Esophagus squamous epithelium (tissue), 5 donors: ENCODE measurements around the gene SPTBN4. TPM values are rescaled to one million over a fixed set of nuclear protein-coding genes. Genes with fewer than 3 reads are reported as not detected.

Experiments used
- DNase-seq: peaks from one replicate; lab custom pipeline; 2025; lab: John Stamatoyannopoulos, UW
- H3K27ac ChIP-seq, 4 donors: fragments of 200-600 bp; sonication (generic); one replicate each; pipeline ENCODE4 v1.5.1; 2016 to 2019; ENCODE audit warnings: mild to moderate bottlenecking in 1 of 4
- H3K27me3 ChIP-seq, 4 donors: fragments of 200-600 bp; sonication (generic); 1 replicate in 3 of 4; 2 replicates in 1 of 4; pipeline versions ENCODE4 v1.5.1 to v1.6.0; 2017 to 2021; ENCODE audit warnings: antibody characterized with exemption in 1 of 4
- H3K36me3 ChIP-seq, 3 donors: fragments of 200-600 bp; sonication (generic); one replicate each; pipeline ENCODE4 v1.5.1; 2016 to 2019
- H3K4me1 ChIP-seq, 3 donors: fragments of 200-600 bp; sonication (generic); one replicate each; pipeline ENCODE4 v1.5.1; 2017 to 2019
- H3K4me3 ChIP-seq, 4 donors: fragments of 200-600 bp; sonication (generic); 1 replicate in 3 of 4; 2 replicates in 1 of 4; pipeline ENCODE4 v1.5.1; 2016 to 2019; ENCODE audit warnings: mild to moderate bottlenecking in 2 of 4, moderate library complexity in 1 of 4
- H3K9me3 ChIP-seq, 3 donors: fragments of 200-600 bp; sonication (generic); one replicate each; pipeline ENCODE4 v1.5.1; 2016 to 2019
- POLR2A ChIP-seq, 4 donors: fragments of 450-650 bp; IDR thresholded peaks; one replicate each; pipeline ENCODE4 v1.6.1; 2017; ENCODE audit warnings: antibody characterized with exemption in 4 of 4, mild to moderate bottlenecking in 4 of 4, moderate library complexity in 3 of 4
- WGBS, 2 donors: methylation state at CpG; one replicate each; pipeline ENCODE4 v1.1.5; 2018; 5-methylcytosine and 5-hydroxymethylcytosine counted together
- intact Hi-C: fragments of 100-400 bp; cut with DNase I; formaldehyde crosslinking; loops from one replicate; pipeline ENCODE4 v1.15.0; 2022
- total RNA-seq, 4 donors: library from RNA; depleted of rRNA; stranded (reverse); fragments of >200 nt; gene quantifications; one replicate each; pipeline ENCODE4 v1.1.0, GENCODE V29; 2016
- TF ChIP-seq, protein P1 (sequence below), 6 experiments: fragments of 450-650 bp in 4 of 6; fragments of 200-600 bp in 2 of 6; sonication (generic) in 2 of 6; IDR thresholded peaks; one replicate each; pipeline ENCODE4 v1.5.1; 2016 to 2019; ENCODE audit warnings: antibody characterized with exemption in 6 of 6, mild to moderate bottlenecking in 4 of 6, moderate library complexity in 4 of 6
- donor health status: DM: yes; HTN: yes; CAD: no.

Gene SPTBN4
- total RNA-seq, 4 donors from 2014 or later: 0.08 to 2.0 (median 1.2) TPM

DNA sequence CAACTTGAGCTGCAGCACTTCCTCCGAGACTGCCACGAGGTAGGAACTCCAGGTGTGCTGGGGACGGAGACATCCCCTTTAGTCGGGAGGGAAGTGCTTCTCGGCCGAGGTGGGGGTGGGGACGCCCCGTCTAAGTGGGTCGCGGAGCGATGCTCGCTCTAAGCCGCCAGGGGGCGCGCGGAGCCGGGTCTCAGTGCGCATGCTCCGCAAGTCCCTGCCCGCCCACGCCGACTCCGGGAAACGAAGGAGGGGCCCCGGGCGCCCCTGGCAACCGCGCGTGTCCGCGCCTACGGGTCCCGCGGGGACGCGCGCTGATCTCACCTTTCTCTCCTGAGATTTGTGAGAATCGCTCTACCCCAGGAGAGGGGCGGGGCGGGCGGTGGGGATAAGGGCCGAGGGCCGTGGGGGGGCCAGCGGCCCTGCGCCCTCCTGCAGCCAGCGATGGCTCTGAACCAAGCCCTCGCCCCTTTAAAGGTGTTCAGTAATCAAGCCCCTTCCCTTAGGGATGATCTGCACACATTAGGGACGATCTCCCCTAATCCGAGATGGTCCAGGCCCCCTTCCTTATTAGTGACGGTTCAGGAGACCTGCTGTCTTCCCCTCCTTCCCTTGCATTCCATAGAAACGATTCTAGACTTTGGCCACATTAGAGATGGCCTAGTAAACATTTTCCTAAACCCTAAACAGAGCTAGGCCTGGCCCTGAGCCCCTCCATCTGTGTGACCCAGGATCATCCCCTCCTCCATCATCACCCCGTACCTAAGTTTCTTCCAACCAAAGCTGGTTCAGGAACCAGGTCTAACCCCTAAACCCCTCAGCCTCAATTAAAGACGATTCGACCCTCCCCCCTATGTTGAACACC, 62.5 kb downstream of the SPTBN4 start:
- H3K4me1 ChIP-seq: peaks cover 6 to 21% (median 15%) of the 10 kb centered on the region in 3 donors
- DNase-seq: no peak
- TF ChIP-seq, protein P1, sequence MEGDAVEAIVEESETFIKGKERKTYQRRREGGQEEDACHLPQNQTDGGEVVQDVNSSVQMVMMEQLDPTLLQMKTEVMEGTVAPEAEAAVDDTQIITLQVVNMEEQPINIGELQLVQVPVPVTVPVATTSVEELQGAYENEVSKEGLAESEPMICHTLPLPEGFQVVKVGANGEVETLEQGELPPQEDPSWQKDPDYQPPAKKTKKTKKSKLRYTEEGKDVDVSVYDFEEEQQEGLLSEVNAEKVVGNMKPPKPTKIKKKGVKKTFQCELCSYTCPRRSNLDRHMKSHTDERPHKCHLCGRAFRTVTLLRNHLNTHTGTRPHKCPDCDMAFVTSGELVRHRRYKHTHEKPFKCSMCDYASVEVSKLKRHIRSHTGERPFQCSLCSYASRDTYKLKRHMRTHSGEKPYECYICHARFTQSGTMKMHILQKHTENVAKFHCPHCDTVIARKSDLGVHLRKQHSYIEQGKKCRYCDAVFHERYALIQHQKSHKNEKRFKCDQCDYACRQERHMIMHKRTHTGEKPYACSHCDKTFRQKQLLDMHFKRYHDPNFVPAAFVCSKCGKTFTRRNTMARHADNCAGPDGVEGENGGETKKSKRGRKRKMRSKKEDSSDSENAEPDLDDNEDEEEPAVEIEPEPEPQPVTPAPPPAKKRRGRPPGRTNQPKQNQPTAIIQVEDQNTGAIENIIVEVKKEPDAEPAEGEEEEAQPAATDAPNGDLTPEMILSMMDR (IDR thresholded peaks at IDR 0.05): peak; percentile 94 to 100 (median 94)
- no peak for TF ChIP-seq POLR2A (IDR thresholded peaks at IDR 0.05)
- H3K27me3 ChIP-seq: peaks cover 0 to 34% (median 0%) of the 10 kb centered on the region in 4 donors
- H3K36me3 ChIP-seq: no peaks in the 10 kb centered on the region
- WGBS, 2 donors: 7 to 20% methylated on average over 8 to 13 of the region's 54 CpGs
- intact Hi-C loops: loop anchor here (5.0 to 10.0 kb wide), 2 partner anchors 68 to 215 kb away; no protein-coding TSS in a partner anchor
- peak overlapping the region in 2 of 4 donors; percentile 12 to 57 for H3K27ac ChIP-seq
- peak overlapping the region; percentile 24 to 75 (median 48) for H3K4me3 ChIP-seq
- no peaks in the 10 kb centered on the region for H3K9me3 ChIP-seq

DNA sequence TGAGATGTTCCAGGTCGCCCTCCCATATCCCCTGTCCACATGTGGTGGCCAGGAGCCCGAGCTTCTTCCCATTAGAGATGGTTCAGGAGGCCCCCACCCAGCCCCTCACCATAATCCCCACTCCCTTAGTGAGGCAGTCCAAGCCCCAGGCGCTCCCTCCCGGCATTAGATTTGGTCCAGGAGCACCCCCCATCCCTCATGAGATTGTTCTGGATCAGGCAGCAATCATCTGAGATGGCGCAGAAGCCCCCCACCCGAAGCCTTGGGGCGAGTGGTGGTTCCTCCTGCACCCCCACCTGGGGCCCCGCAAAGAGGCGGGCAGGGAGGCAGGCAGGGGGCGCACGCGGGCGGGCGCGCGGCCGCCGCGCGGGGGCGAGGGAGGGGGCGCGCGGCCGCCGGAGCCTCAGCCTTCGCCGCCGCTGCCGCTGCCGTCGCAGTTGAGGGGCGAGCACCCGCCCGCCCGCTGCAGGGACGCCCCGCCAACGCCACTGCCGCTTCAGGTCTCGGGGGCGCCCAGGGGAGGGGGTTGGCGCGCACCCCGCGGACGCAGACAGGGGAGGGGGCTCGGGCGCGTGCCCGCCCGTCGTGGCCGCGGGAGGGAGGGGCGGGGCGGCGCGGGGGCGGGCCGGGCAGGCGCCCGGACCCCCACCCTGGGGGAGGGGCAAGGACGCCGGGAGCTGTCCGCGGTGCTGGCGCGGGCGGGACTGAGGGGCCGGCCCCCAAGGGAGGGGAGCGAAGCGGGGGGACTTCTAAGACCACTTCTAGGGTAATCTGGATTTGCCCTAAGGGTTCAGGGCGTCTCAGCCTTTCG, 63.5 kb downstream of the SPTBN4 start:
- Histone ChIP-seq H3K27me3 (peaks cover 0 to 31% (median 0%) of the 10 kb centered on the region in 4 donors), H3K9me3 (no peaks in the 10 kb centered on the region), H3K4me3 (peak overlapping the region in 2 of 4 donors; percentile 24 to 75), H3K36me3 (no peaks in the 10 kb centered on the region), H3K27ac (no peak overlapping the region), H3K4me1 (peaks cover 6 to 21% (median 15%) of the 10 kb centered on the region in 3 donors)
- DNase-seq: no peak
- 0% methylated on average over 1 of the region's 75 CpGs for WGBS, 2 donors
- TF ChIP-seq, protein P1 (IDR thresholded peaks at IDR 0.05): peak in 2 of 6 experiments; percentile 11 to 29
- no peak for TF ChIP-seq POLR2A (IDR thresholded peaks at IDR 0.05)
- intact Hi-C loops: loop anchor here (10.0 kb wide), 1 partner anchor 105 kb away; no protein-coding TSS in a partner anchor

DNA sequence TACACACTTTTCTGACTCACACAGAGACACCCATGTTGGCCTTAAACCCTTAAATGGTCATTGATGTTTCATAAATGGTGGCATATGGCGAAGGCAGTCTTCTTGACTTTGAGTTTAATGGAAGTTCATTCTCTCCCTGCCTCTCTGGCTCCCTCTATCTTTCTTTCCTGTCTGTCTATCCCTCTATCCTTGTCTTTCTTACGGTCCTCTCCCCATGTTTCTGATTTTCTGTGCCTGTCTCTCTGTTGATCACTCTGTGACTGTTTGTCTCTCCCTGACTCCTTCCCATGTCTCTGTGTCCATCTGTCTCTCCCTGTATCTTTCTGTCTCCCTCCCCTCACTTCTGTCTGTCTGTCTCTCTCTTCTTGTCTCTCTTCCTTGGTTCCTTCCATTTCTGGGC, 66.7 kb downstream of the SPTBN4 start:
- H3K4me1 ChIP-seq: peaks cover 6 to 21% (median 15%) of the 10 kb centered on the region in 3 donors
- no peak for DNase-seq
- peaks cover 0 to 31% (median 0%) of the 10 kb centered on the region in 4 donors for H3K27me3 ChIP-seq
- no peak overlapping the region for H3K27ac ChIP-seq
- no peak for TF ChIP-seq POLR2A (IDR thresholded peaks at IDR 0.05)
- TF ChIP-seq, protein P1 (IDR thresholded peaks at IDR 0.05): no peak
- no peaks in the 10 kb centered on the region for H3K9me3 ChIP-seq
- no peaks in the 10 kb centered on the region for H3K36me3 ChIP-seq
- 80 to 96% methylated on average over 2 of the region's 2 CpGs for WGBS, 2 donors
- intact Hi-C loops: loop anchor here (10.0 kb wide), 1 partner anchor 101 kb away; no protein-coding TSS in a partner anchor
- H3K4me3 ChIP-seq: no peak overlapping the region

DNA sequence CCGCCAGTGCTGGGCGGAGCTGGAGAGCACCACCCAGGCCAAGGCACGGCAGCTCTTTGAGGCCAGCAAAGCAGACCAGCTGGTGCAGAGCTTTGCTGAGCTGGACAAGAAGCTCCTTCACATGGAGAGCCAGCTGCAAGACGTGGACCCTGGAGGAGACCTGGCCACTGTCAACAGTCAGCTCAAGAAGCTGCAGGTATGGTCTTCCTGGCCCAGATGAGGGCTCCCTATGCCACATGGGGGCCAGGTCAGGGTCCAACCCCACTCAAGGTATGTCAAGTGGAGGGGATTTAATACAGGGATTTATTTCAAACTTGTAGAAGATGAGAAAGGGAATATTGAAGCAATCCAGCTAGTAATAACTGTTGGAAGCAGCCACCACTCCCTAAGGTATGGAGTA, 67.3 kb downstream of the SPTBN4 start:
- H3K27ac ChIP-seq: no peak overlapping the region
- H3K4me3 ChIP-seq: no peak overlapping the region
- intact Hi-C loops: loop anchor here (10.0 kb wide), 1 partner anchor 101 kb away; no protein-coding TSS in a partner anchor
- WGBS, 2 donors: no CpG with 5 or more reads among the region's 4 CpGs
- H3K9me3 ChIP-seq: no peaks in the 10 kb centered on the region
- TF ChIP-seq, protein P1 (IDR thresholded peaks at IDR 0.05): no peak
- no peak for TF ChIP-seq POLR2A (IDR thresholded peaks at IDR 0.05)
- peaks cover 6 to 21% (median 15%) of the 10 kb centered on the region in 3 donors for H3K4me1 ChIP-seq
- no peak for DNase-seq
- peaks cover 0 to 31% (median 0%) of the 10 kb centered on the region in 4 donors for H3K27me3 ChIP-seq
- H3K36me3 ChIP-seq: no peaks in the 10 kb centered on the region
